Caco-2 (cell line): Measurements from ENCODE around the gene CRELD1. TPM values are rescaled to one million over a fixed set of nuclear protein-coding genes. Genes with fewer than 3 reads are reported as not detected.

ENCODE experiments used
- BruUV-seq: library from RNA; stranded (reverse); fragments of 400-500 nt; replicated peaks from 2 replicates; lab custom pipeline; 2021; lab: Mats Ljungman, UMichigan
- CTCF ChIA-PET: fragments of 300-600 bp; sonication (Branson Sonifier 250); formaldehyde crosslinking; loops from one replicate; lab custom pipeline; 2022; ENCODE audit warnings: antibody characterized with exemption; lab: Charles Lee
- POLR2A ChIA-PET: fragments of 300-600 bp; sonication (Branson Sonifier 250); formaldehyde crosslinking; loops from one replicate; lab custom pipeline; 2022; ENCODE audit warnings: antibody characterized with exemption; lab: Charles Lee
- DNase-seq, 2 experiments: peaks; one replicate each; pipeline versions ENCODE4 v3.0.0 to v3.0.0-alpha.2; 2020 to 2022
- H3K27me3 ChIP-seq: replicated peaks from 2 replicates; pipeline ENCODE4 v1.6.0; 2011; ENCODE audit warnings: low read length; ENCODE audit not compliant: control insufficient read depth, insufficient read depth
- H3K36me3 ChIP-seq: 2 replicates; pipeline ENCODE4 v1.5.1; 2011; ENCODE audit warnings: low read length; ENCODE audit not compliant: control insufficient read depth, insufficient read depth
- H3K4me1 ChIP-seq: fragments of 250-450 bp; sonication (Bioruptor Pico); 2 replicates; pipeline ENCODE4 v1.5.1; 2020; ENCODE audit warnings: mild to moderate bottlenecking
- H3K4me3 ChIP-seq: 2 replicates; pipeline ENCODE4 v1.5.1; 2011; ENCODE audit warnings: low read depth, mild to moderate bottlenecking, control low read depth, low read length
- H3K9me3 ChIP-seq: fragments of 250-450 bp; sonication (Bioruptor Pico); 2 replicates; pipeline ENCODE4 v1.5.1; 2020; ENCODE audit warnings: mild to moderate bottlenecking, moderate library complexity
- H3K27ac Mint-ChIP-seq: one replicate; pipeline ENCODE4 v1.8.0; 2022; ENCODE audit warnings: mixed read lengths; ENCODE audit not compliant: unreplicated experiment
- H3K27me3 Mint-ChIP-seq: one replicate; pipeline ENCODE4 v1.8.0; 2022; ENCODE audit warnings: mixed read lengths; ENCODE audit not compliant: insufficient read depth, unreplicated experiment
- H3K36me3 Mint-ChIP-seq: one replicate; pipeline ENCODE4 v1.8.0; 2022; ENCODE audit warnings: mild to moderate bottlenecking, mixed read lengths; ENCODE audit not compliant: insufficient read depth, unreplicated experiment
- H3K4me1 Mint-ChIP-seq: one replicate; pipeline ENCODE4 v1.8.0; 2022; ENCODE audit warnings: low read depth, mixed read lengths; ENCODE audit not compliant: unreplicated experiment
- H3K4me3 Mint-ChIP-seq: one replicate; pipeline ENCODE4 v1.8.0; 2022; ENCODE audit warnings: mild to moderate bottlenecking, moderate library complexity, mixed read lengths; ENCODE audit not compliant: unreplicated experiment
- H3K9me3 Mint-ChIP-seq: one replicate; pipeline ENCODE4 v1.8.0; 2022; ENCODE audit warnings: mixed read lengths; ENCODE audit not compliant: unreplicated experiment
- CTCF ChIP-seq, 2 experiments: fragments of 200-600 bp in 1 of 2; IDR thresholded peaks; 1 replicate in 1 of 2; 2 replicates in 1 of 2; pipeline versions ENCODE4 v1.5.1 to v1.8.0; 2011 to 2022; ENCODE audit warnings: antibody characterized with exemption in 1 of 2, control low read depth in 1 of 2, inconsistent platforms in 1 of 2, low read depth in 1 of 2, low read length in 1 of 2, mild to moderate bottlenecking in 1 of 2, moderate library complexity in 1 of 2; ENCODE audit not compliant: insufficient read depth in 1 of 2, severe bottlenecking in 1 of 2, unreplicated experiment in 1 of 2
- intact Hi-C: fragments of 100-400 bp; cut with micrococcal nuclease; formaldehyde crosslinking; loops from one replicate; pipeline ENCODE4 v1.10.0; 2022; ENCODE audit not compliant: unreplicated experiment
- total RNA-seq: library from RNA; stranded (reverse); gene quantifications from 2 replicates; pipeline ENCODE4 v1.2.3, GENCODE V29; 2022

The CRELD1 gene
- total RNA-seq, 1 experiment from 2014 or later = 18.3 TPM

GRCh38 chr3:9976721-9977709, 43.4 kb downstream of the CRELD1 start:
- H3K4me3 ChIP-seq = no peak overlapping the region
- no peaks in the 10 kb centered on the region for H3K27me3 Mint-ChIP-seq
- no peaks in the 10 kb centered on the region for H3K9me3 Mint-ChIP-seq
- no peak overlapping the region for H3K27ac Mint-ChIP-seq
- H3K4me3 Mint-ChIP-seq = no peak overlapping the region
- BruUV-seq = no TSS peak
- intact Hi-C loops = no loop called here
- ChIA-PET CTCF (interaction anchor here (0.7 kb wide), 1 partner anchor 9 kb away, joined by 3 read pairs; no protein-coding TSS in a partner anchor), POLR2A (interaction anchor here (0.6 to 1.1 kb wide), 3 partner anchors 10 to 45 kb away, joined by 3 to 8 read pairs (median 3); partner anchors contain the start of gene EMC3)
- peaks cover 2% of the 10 kb centered on the region; the same call in 1 of the 2 replicates for H3K36me3 ChIP-seq
- DNase-seq = peak; percentile 38 to 40
- TF ChIP-seq CTCF (IDR thresholded peaks at IDR 0.05; ENCODE audit: insufficient read depth in 1 of 2, low read depth in 1 of 2, low read length in 1 of 2, severe bottlenecking in 1 of 2, unreplicated experiment in 1 of 2) = no peak
- peaks cover 55% of the 10 kb centered on the region for H3K36me3 Mint-ChIP-seq
- no peaks in the 10 kb centered on the region for H3K9me3 ChIP-seq
- H3K4me1 Mint-ChIP-seq = no peaks in the 10 kb centered on the region
- peaks cover 11% of the 10 kb centered on the region for H3K4me1 ChIP-seq
- H3K27me3 ChIP-seq = no peaks in the 10 kb centered on the region

- no peak for TF ChIP-seq CTCF (IDR thresholded peaks at IDR 0.05; ENCODE audit: insufficient read depth in 1 of 2, low read depth in 1 of 2, low read length in 1 of 2, severe bottlenecking in 1 of 2, unreplicated experiment in 1 of 2)
- Mint-ChIP-seq H3K4me1 (no peaks in the 10 kb centered on the region), H3K27ac (peak overlapping the region; percentile 17), H3K9me3 (no peaks in the 10 kb centered on the region), H3K27me3 (no peaks in the 10 kb centered on the region), H3K4me3 (no peak overlapping the region), H3K36me3 (peaks cover 49% of the 10 kb centered on the region)
- Histone ChIP-seq H3K27me3 (no peaks in the 10 kb centered on the region), H3K4me3 (no peak overlapping the region), H3K9me3 (no peaks in the 10 kb centered on the region), H3K4me1 (peaks cover 11% of the 10 kb centered on the region), H3K36me3 (peaks cover 2% of the 10 kb centered on the region; the same call in 1 of the 2 replicates)
- ChIA-PET CTCF (no interaction called here), POLR2A (no interaction called here)
- no peak for DNase-seq
- intact Hi-C loops = no loop called here
- no TSS peak for BruUV-seq
Observed at GRCh38 chr3:9978710-9979305, 45.2 kb downstream of the CRELD1 start.

GRCh38 chr3:9980251-9980650, 46.6 kb downstream of the CRELD1 start:
- Histone ChIP-seq H3K27me3 (no peaks in the 10 kb centered on the region), H3K36me3 (peaks cover 2% of the 10 kb centered on the region; the same call in 1 of the 2 replicates), H3K9me3 (no peaks in the 10 kb centered on the region), H3K4me3 (no peak overlapping the region), H3K4me1 (peaks cover 11% of the 10 kb centered on the region)
- no peak for DNase-seq
- Mint-ChIP-seq H3K27ac (no peak overlapping the region), H3K36me3 (peaks cover 35% of the 10 kb centered on the region), H3K9me3 (no peaks in the 10 kb centered on the region), H3K27me3 (no peaks in the 10 kb centered on the region), H3K4me1 (no peaks in the 10 kb centered on the region), H3K4me3 (no peak overlapping the region)
- ChIA-PET POLR2A (interaction anchor here (0.6 to 1.0 kb wide), 2 partner anchors 82 to 211 kb away, joined by 4 read pairs; no protein-coding TSS in a partner anchor), CTCF (no interaction called here)
- BruUV-seq = no TSS peak
- intact Hi-C loops = no loop called here
- TF ChIP-seq CTCF (IDR thresholded peaks at IDR 0.05; ENCODE audit: insufficient read depth in 1 of 2, low read depth in 1 of 2, low read length in 1 of 2, severe bottlenecking in 1 of 2, unreplicated experiment in 1 of 2) = no peak
